Suprapubic skin (tissue), 4 donors: ENCODE data around the gene PHF5A. TPM values are rescaled to one million over a fixed set of nuclear protein-coding genes. Genes with fewer than 3 reads are reported as not detected.
A peak's percentile ranks its signal among the peaks of the same experiment; 100 is the strongest.

Experiments
- DNase-seq, 2 donors: peaks; one replicate each; pipeline ENCODE4 v3.0.0-alpha.2; 2019; ENCODE audit warnings: low spot score in 2 of 2
- H3K27ac ChIP-seq: fragments of 200-600 bp; sonication (generic); one replicate; pipeline ENCODE4 v1.5.1; 2019
- H3K27me3 ChIP-seq: fragments of 200-600 bp; sonication (generic); one replicate; pipeline ENCODE4 v1.5.1; 2019
- H3K36me3 ChIP-seq: fragments of 200-600 bp; sonication (generic); one replicate; pipeline ENCODE4 v1.5.1; 2019
- H3K4me1 ChIP-seq: fragments of 200-600 bp; sonication (generic); one replicate; pipeline ENCODE4 v1.5.1; 2019
- H3K4me3 ChIP-seq: fragments of 200-600 bp; sonication (generic); one replicate; pipeline ENCODE4 v1.5.1; 2019; ENCODE audit warnings: mild to moderate bottlenecking
- H3K9me3 ChIP-seq: fragments of 200-600 bp; sonication (generic); one replicate; pipeline ENCODE4 v1.5.1; 2019
- CTCF ChIP-seq, 2 donors: fragments of 200-600 bp in 1 of 2; fragments of 450-650 bp in 1 of 2; sonication (generic) in 1 of 2; IDR thresholded peaks; one replicate each; pipeline ENCODE4 v1.5.1; 2016 to 2019; ENCODE audit warnings: antibody characterized with exemption in 2 of 2, mild to moderate bottlenecking in 1 of 2, moderate library complexity in 1 of 2
- EP300 ChIP-seq: sonication (generic); formaldehyde crosslinking; IDR thresholded peaks from one replicate; pipeline ENCODE4 v1.6.1; 2017; ENCODE audit warnings: antibody characterized with exemption
- POLR2A ChIP-seq, 2 donors: fragments of 450-650 bp; IDR thresholded peaks; one replicate each; pipeline ENCODE4 v1.6.1; 2017; ENCODE audit warnings: antibody characterized with exemption in 2 of 2, mild to moderate bottlenecking in 2 of 2, moderate library complexity in 2 of 2
- POLR2AphosphoS5 ChIP-seq, 3 donors: sonication (generic); formaldehyde crosslinking; IDR thresholded peaks; one replicate each; pipeline ENCODE4 v1.6.1; 2017; ENCODE audit warnings: antibody characterized with exemption in 3 of 3
- WGBS: methylation state at CpG from one replicate; pipeline ENCODE4 v1.1.5; 2018; 5-methylcytosine and 5-hydroxymethylcytosine counted together
- total RNA-seq, 4 donors: library from RNA; depleted of rRNA; stranded (reverse); fragments of >200 nt; gene quantifications; one replicate each; pipeline ENCODE4 v1.1.0, GENCODE V29; 2016

The PHF5A gene
- total RNA-seq, 4 donors from 2014 or later = 26.7 to 47.1 (median 36.9) TPM

- peak overlapping the region; percentile 97 for H3K27ac ChIP-seq
- 70% methylated on average over 11 of the region's 11 CpGs for WGBS
- peaks cover 51% of the 10 kb centered on the region for H3K4me1 ChIP-seq
Measured at GRCh38 chr22:41411021-41411851, 57.3 kb downstream of the PHF5A start.

GRCh38 chr22:41410311-41410751, 58.2 kb downstream of the PHF5A start:
- WGBS = 45% methylated on average over 7 of the region's 7 CpGs
- no peak for DNase-seq
- Histone ChIP-seq H3K36me3 (no peaks in the 10 kb centered on the region), H3K9me3 (no peaks in the 10 kb centered on the region), H3K4me1 (peaks cover 45% of the 10 kb centered on the region), H3K27me3 (no peaks in the 10 kb centered on the region), H3K4me3 (no peak overlapping the region), H3K27ac (peak overlapping the region; percentile 97)
- TF ChIP-seq POLR2AphosphoS5 (IDR thresholded peaks at IDR 0.05) (no peak), EP300 (peak; percentile 88)

More at GRCh38 chr22:41411021-41411851, 57.3 kb downstream of the PHF5A start:
- Histone ChIP-seq H3K9me3 (no peaks in the 10 kb centered on the region), H3K4me3 (no peak overlapping the region), H3K36me3 (no peaks in the 10 kb centered on the region), H3K27me3 (no peaks in the 10 kb centered on the region)
- DNase-seq = no peak
- TF ChIP-seq EP300 (peak; percentile 79), CTCF (IDR thresholded peaks at IDR 0.05) (no peak), POLR2AphosphoS5 (IDR thresholded peaks at IDR 0.05) (peak in 2 of 3 donors; percentile 52 to 74), POLR2A (IDR thresholded peaks at IDR 0.05) (no peak)

Other genes starting within 250 kb of the PHF5A start
- gene CHADL, start 227.8 kb downstream of the PHF5A start, total RNA-seq = 10 to 100 TPM in 3 of 4 donors, 1 to 10 TPM in 1; 9.5 to 18.8 (median 15.7) TPM
- 100 to 1,000 TPM; 112 to 120 (median 114) TPM for gene RANGAP1, start 182.5 kb downstream of the PHF5A start, total RNA-seq
- 10 to 100 TPM; 29.7 to 45.7 (median 41.0) TPM for gene ZC3H7B, start 167.2 kb downstream of the PHF5A start, total RNA-seq
- gene TEF, start 86.8 kb downstream of the PHF5A start, total RNA-seq = 10 to 100 TPM; 36.1 to 87.4 (median 46.8) TPM
- 10 to 100 TPM; 39.7 to 62.1 (median 58.4) TPM for gene TOB2, start 21.9 kb downstream of the PHF5A start, total RNA-seq
- gene ACO2, start 425 bp upstream of the PHF5A start, total RNA-seq = 10 to 100 TPM; 67.4 to 81.9 (median 75.9) TPM
- gene POLR3H, start 75.8 kb upstream of the PHF5A start, total RNA-seq = 10 to 100 TPM; 18.5 to 32.7 (median 23.5) TPM
- gene CSDC2, start 92.3 kb upstream of the PHF5A start, total RNA-seq = 1 to 10 TPM in 2 of 4 donors, under 1 TPM in 2; 0.40 to 2.6 (median 0.82) TPM
- gene PMM1, start 121.1 kb upstream of the PHF5A start, total RNA-seq = 10 to 100 TPM; 35.7 to 48.5 (median 40.8) TPM
- 10 to 100 TPM; 25.6 to 32.9 (median 27.9) TPM for gene DESI1, start 152.4 kb upstream of the PHF5A start, total RNA-seq
- 100 to 1,000 TPM; 131 to 194 (median 182) TPM for gene XRCC6, start 152.6 kb upstream of the PHF5A start, total RNA-seq
- 100 to 1,000 TPM; 113 to 159 (median 126) TPM for gene SNU13, start 220.2 kb upstream of the PHF5A start, total RNA-seq
- 1 to 10 TPM in 1 of 4 donors, under 1 TPM in 1, not detected in 2; 0.72 to 5.0 TPM for gene MEI1, start 230.8 kb upstream of the PHF5A start, total RNA-seq